Glutamatergic neuron (in vitro differentiated cells): Measurements from ENCODE around the gene UNC79. TPM values are rescaled to one million over a fixed set of nuclear protein-coding genes. Genes with fewer than 3 reads are reported as not detected.
A peak's percentile ranks its signal among the peaks of the same experiment; 100 is the strongest.

ENCODE experiments used
- DNase-seq: peaks from one replicate; pipeline ENCODE4 v3.0.0; 2022
- H3K27ac Mint-ChIP-seq: one replicate; pipeline ENCODE4 v1.8.0; 2020; ENCODE audit warnings: mild to moderate bottlenecking, mixed read lengths, inconsistent platforms; ENCODE audit not compliant: unreplicated experiment
- H3K27me3 Mint-ChIP-seq: one replicate; pipeline ENCODE4 v1.8.0; 2020; ENCODE audit warnings: mild to moderate bottlenecking, moderate library complexity, mixed read lengths, inconsistent platforms; ENCODE audit not compliant: unreplicated experiment
- H3K36me3 Mint-ChIP-seq: one replicate; pipeline ENCODE4 v1.8.0; 2020; ENCODE audit warnings: mild to moderate bottlenecking, mixed read lengths, inconsistent platforms; ENCODE audit not compliant: unreplicated experiment
- H3K4me1 Mint-ChIP-seq: one replicate; pipeline ENCODE4 v1.8.0; 2020; ENCODE audit warnings: mild to moderate bottlenecking, low read depth, mixed read lengths, inconsistent platforms; ENCODE audit not compliant: unreplicated experiment
- H3K4me3 Mint-ChIP-seq: one replicate; pipeline ENCODE4 v1.8.0; 2020; ENCODE audit warnings: mild to moderate bottlenecking, mixed read lengths, inconsistent platforms; ENCODE audit not compliant: unreplicated experiment
- H3K9me3 Mint-ChIP-seq: one replicate; pipeline ENCODE4 v1.8.0; 2020; ENCODE audit warnings: mild to moderate bottlenecking, moderate library complexity, mixed read lengths, inconsistent platforms; ENCODE audit not compliant: unreplicated experiment
- CTCF ChIP-seq: fragments of 200-600 bp; sonication (generic); IDR thresholded peaks from one replicate; pipeline ENCODE4 v1.5.0; 2021; ENCODE audit not compliant: partially characterized antibody, unreplicated experiment
- total RNA-seq: library from RNA; stranded (reverse); fragmentation: NEBNext Ultra II Directional; extraction: Animal tissue kit (Norgen Biotek cat#: 25700); gene quantifications from one replicate; pipeline ENCODE4 v1.2.1, GENCODE V29; 2021; ENCODE audit not compliant: unreplicated experiment

The UNC79 gene
- total RNA-seq, 1 donor from 2014 or later, result 29.5 TPM

GRCh38 chr14:93533842-93534241 is 103.1 kb downstream of the UNC79 start:
- Mint-ChIP-seq H3K27me3 (no peaks in the 10 kb centered on the region), H3K9me3 (peaks cover 2% of the 10 kb centered on the region), H3K4me3 (no peak overlapping the region), H3K27ac (no peak overlapping the region), H3K36me3 (peaks cover 6% of the 10 kb centered on the region), H3K4me1 (no peaks in the 10 kb centered on the region)
- TF ChIP-seq CTCF, result no peak
- no peak for DNase-seq

- no peak for TF ChIP-seq CTCF
- no peak for DNase-seq
- H3K27ac Mint-ChIP-seq, result no peak overlapping the region
- no peaks in the 10 kb centered on the region for H3K9me3 Mint-ChIP-seq
- H3K27me3 Mint-ChIP-seq, result no peaks in the 10 kb centered on the region
- H3K4me3 Mint-ChIP-seq, result no peak overlapping the region
- no peaks in the 10 kb centered on the region for H3K4me1 Mint-ChIP-seq
- peaks cover 6% of the 10 kb centered on the region for H3K36me3 Mint-ChIP-seq
Measured at GRCh38 chr14:93535537-93535936, 104.8 kb downstream of the UNC79 start.

GRCh38 chr14:93536945-93537344 is 106.2 kb downstream of the UNC79 start:
- Mint-ChIP-seq H3K4me1 (no peaks in the 10 kb centered on the region), H3K4me3 (no peak overlapping the region), H3K9me3 (no peaks in the 10 kb centered on the region), H3K36me3 (peaks cover 6% of the 10 kb centered on the region), H3K27me3 (no peaks in the 10 kb centered on the region), H3K27ac (no peak overlapping the region)
- no peak for TF ChIP-seq CTCF
- DNase-seq, result no peak

DNA sequence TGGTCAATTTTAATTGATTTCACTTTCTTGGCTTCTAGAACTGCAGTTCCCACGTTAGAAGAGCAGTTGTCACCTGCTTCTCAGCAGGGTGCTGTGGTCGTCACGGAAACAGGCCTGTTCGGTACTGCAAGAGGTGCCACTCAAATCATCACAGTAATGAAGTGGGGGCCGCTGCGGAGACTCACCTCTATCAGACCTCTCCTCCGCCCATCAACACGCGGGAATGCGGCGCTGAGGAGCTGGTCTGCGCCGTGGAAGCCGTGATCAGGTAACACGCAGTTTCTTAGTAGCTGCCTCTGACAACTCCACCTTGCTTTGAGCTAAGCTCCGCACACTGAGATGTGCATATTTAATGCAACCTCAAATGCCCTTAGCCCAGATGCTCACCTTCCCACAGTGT is 107.2 kb downstream of the UNC79 start:
- DNase-seq, result no peak
- Mint-ChIP-seq H3K27me3 (no peaks in the 10 kb centered on the region), H3K36me3 (peaks cover 6% of the 10 kb centered on the region), H3K27ac (no peak overlapping the region), H3K4me3 (no peak overlapping the region), H3K9me3 (no peaks in the 10 kb centered on the region), H3K4me1 (no peaks in the 10 kb centered on the region)
- no peak for TF ChIP-seq CTCF

DNA sequence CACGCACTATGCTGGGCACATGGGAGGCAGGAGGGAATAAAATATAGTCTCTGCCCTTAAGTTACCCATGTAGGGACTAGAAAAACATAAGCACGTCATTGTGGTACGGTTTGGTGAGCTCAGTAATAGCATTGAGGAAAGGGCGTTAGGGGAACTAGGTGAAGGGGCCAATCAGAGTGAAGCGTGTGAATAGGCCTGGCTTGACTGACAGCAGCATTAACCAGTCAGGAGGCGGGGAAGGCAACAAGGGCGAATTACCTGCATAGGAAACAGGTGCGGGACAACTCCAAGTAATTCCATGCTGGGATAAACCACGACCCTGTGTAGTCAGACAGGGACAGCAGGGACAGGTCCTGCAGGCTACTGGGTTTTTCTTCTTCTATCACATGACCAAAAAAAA is 107.7 kb downstream of the UNC79 start:
- H3K9me3 Mint-ChIP-seq, result no peaks in the 10 kb centered on the region
- DNase-seq, result peak; percentile 45
- no peak for TF ChIP-seq CTCF
- no peak overlapping the region for H3K27ac Mint-ChIP-seq
- H3K36me3 Mint-ChIP-seq, result peaks cover 6% of the 10 kb centered on the region
- H3K27me3 Mint-ChIP-seq, result no peaks in the 10 kb centered on the region
- H3K4me1 Mint-ChIP-seq, result no peaks in the 10 kb centered on the region
- no peak overlapping the region for H3K4me3 Mint-ChIP-seq
